DOHH2 (cell line): ENCODE measurements around the gene NOL4L.

ENCODE experiments used
- H3F3A ChIP-seq: fragments of 200-600 bp; sonication (generic), shearing (Covaris generic); 2 replicates; pipeline ENCODE4 v1.6.0; 2016; ENCODE audit warnings: antibody characterized with exemption, mild to moderate bottlenecking; ENCODE audit not compliant: control insufficient read depth, insufficient read depth
- H3K27ac ChIP-seq: fragments of 200-600 bp; sonication (generic); 2 replicates; pipeline ENCODE4 v1.5.1; 2014; ENCODE audit warnings: low read depth, mild to moderate bottlenecking, low read length, moderate library complexity
- H3K27me3 ChIP-seq: fragments of 200-600 bp; sonication (generic); 2 replicates; pipeline ENCODE4 v1.6.1; 2014; ENCODE audit warnings: mild to moderate bottlenecking, low read length, mixed read lengths; ENCODE audit not compliant: control insufficient read depth
- H3K36me3 ChIP-seq: fragments of 200-600 bp; sonication (generic); 2 replicates; pipeline ENCODE4 v1.6.1; 2014; ENCODE audit warnings: mild to moderate bottlenecking, low read length, moderate library complexity, mixed read lengths; ENCODE audit not compliant: control insufficient read depth
- H3K4me1 ChIP-seq: fragments of 200-600 bp; sonication (generic); 2 replicates; pipeline ENCODE4 v1.6.1; 2014; ENCODE audit warnings: mild to moderate bottlenecking, low read length, mixed read lengths; ENCODE audit not compliant: control insufficient read depth
- H3K4me2 ChIP-seq: fragments of 200-600 bp; sonication (generic); 2 replicates; pipeline ENCODE4 v1.6.0; 2014; ENCODE audit warnings: mild to moderate bottlenecking, low read length, moderate library complexity
- H3K4me3 ChIP-seq: fragments of 200-600 bp; sonication (generic); 2 replicates; pipeline ENCODE4 v1.5.1; 2014; ENCODE audit warnings: mild to moderate bottlenecking, low read length, mixed read lengths
- H3K79me2 ChIP-seq: fragments of 200-600 bp; sonication (generic); 2 replicates; pipeline ENCODE4 v1.6.1; 2014; ENCODE audit warnings: mild to moderate bottlenecking, low read length, mixed read lengths; ENCODE audit not compliant: control insufficient read depth
- H3K9me2 ChIP-seq: fragments of 200-600 bp; sonication (generic); replicated peaks from 2 replicates; pipeline ENCODE4 v1.6.1; 2014; ENCODE audit warnings: mild to moderate bottlenecking, low read length, mixed read lengths; ENCODE audit not compliant: control insufficient read depth
- H3K9me3 ChIP-seq: fragments of 200-600 bp; sonication (generic); 2 replicates; pipeline ENCODE4 v1.6.1; 2014; ENCODE audit warnings: antibody characterized with exemption, low read length, mixed read lengths; ENCODE audit not compliant: control insufficient read depth, insufficient read depth
- H4K20me1 ChIP-seq: fragments of 200-600 bp; sonication (generic); 2 replicates; pipeline ENCODE4 v1.6.0; 2014; ENCODE audit warnings: low read depth, mild to moderate bottlenecking, antibody characterized with exemption, low read length, moderate library complexity; ENCODE audit not compliant: control insufficient read depth, insufficient read depth
- CTCF ChIP-seq: fragments of 200-600 bp; sonication (generic); IDR thresholded peaks from one replicate; pipeline ENCODE4 v1.5.1; 2014; ENCODE audit warnings: antibody characterized with exemption, mild to moderate bottlenecking, low read depth, low read length; ENCODE audit not compliant: poor library complexity, severe bottlenecking
- EZH2phosphoT487 ChIP-seq: fragments of 200-600 bp; sonication (generic); IDR thresholded peaks from 2 replicates; pipeline ENCODE4 v1.6.1; 2017; ENCODE audit warnings: borderline replicate concordance, mild to moderate bottlenecking, antibody characterized with exemption, low read length, moderate library complexity, mixed read lengths

The NOL4L gene

GRCh38 chr20:32592022-32592421, 6.9 kb upstream of the NOL4L start:
- TF ChIP-seq CTCF (no peak), EZH2phosphoT487 (no peak)
- Histone ChIP-seq H3K9me3 (no peaks in the 10 kb centered on the region), H3K9me2 (no peaks in the 10 kb centered on the region), H3F3A (peaks cover 3% of the 10 kb centered on the region; the same call in 1 of the 2 replicates), H3K36me3 (no peaks in the 10 kb centered on the region), H3K4me3 (no peak overlapping the region), H3K4me2 (no peak overlapping the region), H3K79me2 (no peaks in the 10 kb centered on the region), H3K27ac (no peak overlapping the region), H3K27me3 (peaks cover 21% of the 10 kb centered on the region), H4K20me1 (no peaks in the 10 kb centered on the region), H3K4me1 (peaks cover 6% of the 10 kb centered on the region)

DNA sequence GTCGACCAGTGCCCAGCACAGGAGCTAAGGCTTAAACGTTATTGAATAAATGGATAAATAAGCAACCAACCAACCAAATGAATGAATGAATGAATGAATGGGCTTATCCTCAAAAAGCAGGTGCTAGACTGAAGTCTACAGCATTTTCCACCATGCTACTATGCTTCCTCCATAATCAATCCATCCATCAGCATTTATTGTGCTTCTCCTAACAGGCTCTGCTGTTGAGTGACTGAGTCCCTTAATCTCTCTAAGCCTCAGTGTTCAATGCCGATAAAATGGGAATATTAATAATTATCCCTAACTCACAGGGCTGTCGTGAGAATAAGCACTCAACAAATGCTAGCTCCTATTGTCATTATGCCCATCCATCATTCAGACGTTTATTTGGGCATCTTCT, 4.6 kb upstream of the NOL4L start:
- H3K4me3 ChIP-seq: no peak overlapping the region
- no peak overlapping the region for H3K27ac ChIP-seq
- no peaks in the 10 kb centered on the region for H3K9me2 ChIP-seq
- H4K20me1 ChIP-seq: no peaks in the 10 kb centered on the region
- no peaks in the 10 kb centered on the region for H3K36me3 ChIP-seq
- peaks cover 22% of the 10 kb centered on the region for H3K4me1 ChIP-seq
- no peak overlapping the region for H3K4me2 ChIP-seq
- TF ChIP-seq CTCF (no peak), EZH2phosphoT487 (no peak)
- peaks cover 13% of the 10 kb centered on the region; the same call in 1 of the 2 replicates for H3F3A ChIP-seq
- H3K9me3 ChIP-seq: no peaks in the 10 kb centered on the region
- peaks cover 37% of the 10 kb centered on the region for H3K27me3 ChIP-seq
- no peaks in the 10 kb centered on the region for H3K79me2 ChIP-seq

DNA sequence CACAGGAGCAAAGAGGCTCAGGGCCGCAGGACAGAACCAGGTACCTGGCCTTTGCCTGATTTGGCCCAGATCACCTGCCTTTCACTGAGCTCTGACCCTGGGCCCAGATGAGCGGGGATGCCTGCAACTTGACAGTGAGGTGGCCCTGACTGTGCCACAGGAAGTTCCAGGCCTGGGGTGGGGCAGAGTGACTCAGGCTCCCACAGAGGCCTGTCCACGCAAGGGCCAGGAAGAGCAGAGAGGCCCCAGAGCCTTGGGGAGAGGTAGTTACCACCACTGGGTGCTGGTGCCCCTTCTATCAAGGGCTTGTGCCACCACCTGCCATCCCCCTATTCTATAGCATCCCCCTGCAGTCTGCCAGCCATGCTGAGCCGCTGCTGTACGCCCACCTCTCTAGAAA, 4.1 kb upstream of the NOL4L start:
- no peaks in the 10 kb centered on the region for H4K20me1 ChIP-seq
- no peak overlapping the region for H3K4me3 ChIP-seq
- no peaks in the 10 kb centered on the region for H3K36me3 ChIP-seq
- no peaks in the 10 kb centered on the region for H3K9me2 ChIP-seq
- no peaks in the 10 kb centered on the region for H3K9me3 ChIP-seq
- no peaks in the 10 kb centered on the region for H3K79me2 ChIP-seq
- H3K27me3 ChIP-seq: peaks cover 40% of the 10 kb centered on the region
- TF ChIP-seq CTCF (no peak), EZH2phosphoT487 (no peak)
- H3F3A ChIP-seq: peaks cover 13% of the 10 kb centered on the region; the same call in 1 of the 2 replicates
- no peak overlapping the region for H3K27ac ChIP-seq
- no peak overlapping the region for H3K4me2 ChIP-seq
- peaks cover 22% of the 10 kb centered on the region for H3K4me1 ChIP-seq
